Adrenal gland (tissue), 12 donors: Measurements from ENCODE around the gene PDK4. TPM values are rescaled to one million over a fixed set of nuclear protein-coding genes. Genes with fewer than 3 reads are reported as not detected.

ENCODE experiments used
- DNase-seq, 7 donors: peaks; one replicate each; pipeline ENCODE4 v3.0.0-alpha.2; 2019 to 2020
- H3K27ac ChIP-seq, 5 donors: fragments of 200-600 bp; sonication (generic) in 4 of 5; 1 replicate in 3 of 5; 2 replicates in 2 of 5; pipeline versions ENCODE4 v1.5.1 to v1.8.0; 2016 to 2020; ENCODE audit warnings: mild to moderate bottlenecking in 1 of 5
- H3K27me3 ChIP-seq: fragments of 200-600 bp; 2 replicates; pipeline ENCODE4 v1.8.0; 2021
- H3K36me3 ChIP-seq, 2 donors: fragments of 200-600 bp; replicated peaks in 1 of 2; 1 replicate in 1 of 2; 2 replicates in 1 of 2; pipeline versions ENCODE4 v1.5.1 to v1.8.0; 2018 to 2022
- H3K4me1 ChIP-seq, 2 donors: fragments of 200-600 bp; replicated peaks in 1 of 2; 1 replicate in 1 of 2; 2 replicates in 1 of 2; pipeline versions ENCODE4 v1.5.1 to v1.8.0; 2018 to 2021
- H3K4me3 ChIP-seq, 4 donors: fragments of 200-600 bp; sonication (generic) in 3 of 4; one replicate each; pipeline ENCODE4 v1.5.1; 2016 to 2018
- H3K9me3 ChIP-seq, 3 donors: fragments of 200-600 bp; sonication (generic) in 1 of 3; replicated peaks in 1 of 3; 1 replicate in 2 of 3; 2 replicates in 1 of 3; pipeline versions ENCODE4 v1.5.1 to v1.8.0; 2016 to 2021
- CTCF ChIP-seq, 6 experiments: fragments of 450-650 bp in 4 of 6; fragments of 200-600 bp in 2 of 6; sonication (generic) in 1 of 6; IDR thresholded peaks; 1 replicate in 5 of 6; 2 replicates in 1 of 6; pipeline versions ENCODE4 v1.5.1 to v1.8.0; 2016 to 2021; ENCODE audit warnings: antibody characterized with exemption in 6 of 6, mild to moderate bottlenecking in 2 of 6, moderate library complexity in 1 of 6
- POLR2A ChIP-seq, 2 donors: fragments of 450-650 bp; IDR thresholded peaks; one replicate each; pipeline ENCODE4 v1.6.1; 2017; ENCODE audit warnings: antibody characterized with exemption in 2 of 2, mild to moderate bottlenecking in 2 of 2, moderate library complexity in 1 of 2
- WGBS, 4 donors: extraction: QIAGEN DNeasy Blood & Tissue Kit in 2 of 4; methylation state at CpG; one replicate each; pipeline versions ENCODE4 v1.1.5 to v1.1.7; 2013 to 2017; 5-methylcytosine and 5-hydroxymethylcytosine counted together
- intact Hi-C, 2 donors: fragments of 100-400 bp; cut with DNase I; formaldehyde crosslinking; loops; one replicate each; pipeline versions ENCODE4 v1.14.1 to v1.15.0; 2022 to 2023
- polyA plus RNA-seq, 3 donors: library from polyadenylated mRNA; stranded (reverse); fragments of 200-250 nt in 2 of 3; fragments of 350-450 nt in 1 of 3; fragmentation: Illumina TruSeq in 1 of 3; extraction: RNeasy Lipid Tissue Mini Kit (QIAGEN cat#74804) in 1 of 3; gene quantifications; one replicate each; pipeline ENCODE4 v1.2.3, GENCODE V29; 2013 to 2014
- total RNA-seq, 9 donors: library from RNA; depleted of rRNA in 4 of 9; stranded (reverse); fragments of >200 nt in 4 of 9; fragments of 120-200 nt in 1 of 9; fragmentation: NEBNext Ultra II Directional in 1 of 9; extraction: Animal tissue kit (Norgen Biotek cat#: 25700) in 1 of 9; gene quantifications; one replicate each; pipeline versions ENCODE4 v1.1.0 to v1.2.4, GENCODE V29; 2013 to 2023
- donor health status: healthy with polysubstance abuse.
- donor health status: Bipolar disorder and iron deficiency.
- donor health status: DM: yes; HTN: yes; CAD: no.
- donor health status: DM: no; HTN: no; CAD: no.
- donor health status: DM: no; HTN: no; CAD: no.
- donor health status: DM: yes; HTN: yes; CAD: no.

Gene PDK4
- total and polyA plus RNA-seq, 12 donors = 60.1 to 690 (median 308) TPM

GRCh38 chr7:95621404-95621803, 25.1 kb upstream of the PDK4 start:
- Histone ChIP-seq H3K36me3 (no peaks in the 10 kb centered on the region), H3K27ac (no peak overlapping the region), H3K27me3 (no peaks in the 10 kb centered on the region), H3K9me3 (no peaks in the 10 kb centered on the region), H3K4me1 (no peaks in the 10 kb centered on the region), H3K4me3 (no peak overlapping the region)
- TF ChIP-seq CTCF (IDR thresholded peaks at IDR 0.05) (no peak), POLR2A (IDR thresholded peaks at IDR 0.05) (no peak)
- intact Hi-C loops = no loop called here
- DNase-seq = no peak
- WGBS, 4 donors = 68 to 77% (median 73%) methylated on average over 1 of the region's 1 CpG

GRCh38 chr7:95620631-95621030, 24.3 kb upstream of the PDK4 start:
- Histone ChIP-seq H3K4me3 (no peak overlapping the region), H3K4me1 (no peaks in the 10 kb centered on the region), H3K9me3 (no peaks in the 10 kb centered on the region), H3K27me3 (no peaks in the 10 kb centered on the region), H3K36me3 (no peaks in the 10 kb centered on the region), H3K27ac (no peak overlapping the region)
- intact Hi-C loops = no loop called here
- 62 to 97% (median 93%) methylated on average over 3 of the region's 3 CpGs for WGBS, 4 donors
- no peak for TF ChIP-seq CTCF (IDR thresholded peaks at IDR 0.05)
- TF ChIP-seq POLR2A (IDR thresholded peaks at IDR 0.05) = no peak
- no peak for DNase-seq

- no peak for DNase-seq
- 59 to 75% (median 61%) methylated on average over 1 of the region's 1 CpG for WGBS, 4 donors
- Histone ChIP-seq H3K36me3 (no peaks in the 10 kb centered on the region), H3K4me1 (no peaks in the 10 kb centered on the region), H3K27me3 (no peaks in the 10 kb centered on the region), H3K4me3 (no peak overlapping the region), H3K27ac (no peak overlapping the region), H3K9me3 (no peaks in the 10 kb centered on the region)
- no peak for TF ChIP-seq POLR2A (IDR thresholded peaks at IDR 0.05)
- intact Hi-C loops = no loop called here
Measured at GRCh38 chr7:95619921-95620320, 23.6 kb upstream of the PDK4 start.

DNA sequence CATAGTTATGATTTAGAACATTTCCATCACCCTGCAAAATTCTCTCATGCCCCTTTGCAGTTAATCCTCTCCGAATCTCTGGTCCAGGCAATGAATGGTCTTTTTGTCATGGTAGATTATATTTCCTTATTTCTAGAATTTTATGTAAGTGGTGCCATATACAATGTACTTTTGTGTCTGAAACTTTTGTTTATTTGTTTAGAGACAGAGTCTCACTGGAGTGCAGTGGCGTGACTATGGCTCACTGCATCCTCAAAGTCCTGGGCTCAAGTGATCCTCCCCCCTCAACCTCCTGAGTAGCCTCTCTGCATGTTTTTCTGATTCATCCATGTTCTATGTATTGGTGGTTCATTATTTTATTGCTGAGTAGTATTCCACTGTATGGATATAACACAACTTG, 23.2 kb upstream of the PDK4 start:
- no peaks in the 10 kb centered on the region for H3K4me1 ChIP-seq
- DNase-seq = no peak
- no peak for TF ChIP-seq POLR2A (IDR thresholded peaks at IDR 0.05)
- TF ChIP-seq CTCF (IDR thresholded peaks at IDR 0.05) = no peak
- H3K36me3 ChIP-seq = no peaks in the 10 kb centered on the region
- no peaks in the 10 kb centered on the region for H3K9me3 ChIP-seq
- WGBS, 4 donors = 87 to 96% (median 92%) methylated on average over 2 of the region's 2 CpGs
- no peak overlapping the region for H3K4me3 ChIP-seq
- intact Hi-C loops = no loop called here
- H3K27me3 ChIP-seq = no peaks in the 10 kb centered on the region
- H3K27ac ChIP-seq = no peak overlapping the region

DNA sequence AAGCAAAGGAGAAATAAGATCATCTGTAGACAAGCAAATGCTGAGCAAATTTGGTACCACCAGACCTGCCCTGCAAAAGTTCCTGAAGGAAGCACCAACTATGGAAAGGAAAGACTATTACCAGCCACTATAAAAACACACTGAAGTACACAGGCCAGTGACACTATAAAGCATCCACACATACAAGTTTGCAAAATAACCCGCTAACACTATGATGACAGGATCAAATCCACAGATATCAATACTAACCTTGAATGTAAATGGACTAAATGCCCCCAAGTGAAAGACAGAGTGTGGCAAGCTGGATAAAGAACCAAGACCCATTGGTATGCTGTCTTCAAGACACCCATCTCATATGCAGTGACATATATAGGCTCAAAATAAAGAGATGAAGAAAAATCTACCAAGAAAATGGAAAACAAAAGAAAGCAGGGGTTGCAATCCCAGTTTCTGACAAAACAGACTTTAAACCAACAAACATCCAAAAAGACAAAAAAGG, 18.2 kb upstream of the PDK4 start:
- TF ChIP-seq CTCF (IDR thresholded peaks at IDR 0.05) (no peak), POLR2A (IDR thresholded peaks at IDR 0.05) (no peak)
- intact Hi-C loops = no loop called here
- no peak for DNase-seq
- H3K9me3 ChIP-seq = no peaks in the 10 kb centered on the region
- no peaks in the 10 kb centered on the region for H3K36me3 ChIP-seq
- peaks cover 12 to 24% of the 10 kb centered on the region in 2 donors for H3K4me1 ChIP-seq
- H3K4me3 ChIP-seq = no peak overlapping the region
- WGBS, 4 donors = 95 to 100% (median 99%) methylated on average over 1 of the region's 1 CpG
- no peak overlapping the region for H3K27ac ChIP-seq
- no peaks in the 10 kb centered on the region for H3K27me3 ChIP-seq
